Muscle layer of duodenum (tissue), 2 donors: Measurements from ENCODE around the gene METTL17.
"Not testable (repeated sequence)": the region's sequence is repeated elsewhere in the genome, so short reads cannot be mapped to it uniquely, and the experiment has no call there.

Experiments used
- H3K27ac ChIP-seq: one replicate; pipeline ENCODE4 v1.7.0; 2013; ENCODE audit warnings: mild to moderate bottlenecking, low read length
- H3K27me3 ChIP-seq: one replicate; pipeline ENCODE4 v1.7.0; 2013; ENCODE audit warnings: low read depth, mild to moderate bottlenecking, control low read depth, low read length
- H3K36me3 ChIP-seq, 2 donors: one replicate each; pipeline ENCODE4 v1.7.0; 2013; ENCODE audit warnings: low read length in 2 of 2, control low read depth in 1 of 2, mild to moderate bottlenecking in 1 of 2; ENCODE audit not compliant: insufficient read depth in 2 of 2, control insufficient read depth in 1 of 2
- H3K4me1 ChIP-seq, 2 donors: one replicate each; pipeline ENCODE4 v1.7.0; 2013; ENCODE audit warnings: low read length in 2 of 2, mild to moderate bottlenecking in 2 of 2, control low read depth in 1 of 2, moderate library complexity in 1 of 2; ENCODE audit not compliant: insufficient read depth in 2 of 2, control insufficient read depth in 1 of 2
- H3K4me3 ChIP-seq, 2 donors: one replicate each; pipeline ENCODE4 v1.7.0; 2013; ENCODE audit warnings: low read length in 2 of 2, low read depth in 1 of 2, mild to moderate bottlenecking in 1 of 2
- H3K9me3 ChIP-seq, 2 donors: one replicate each; pipeline ENCODE4 v1.7.0; 2013; ENCODE audit warnings: low read length in 2 of 2, control low read depth in 1 of 2, mild to moderate bottlenecking in 1 of 2; ENCODE audit not compliant: control insufficient read depth in 1 of 2
- donor health status: healthy.

The METTL17 gene

GRCh38 chr14:20997564-20997963, 7.8 kb downstream of the METTL17 start:
- Histone ChIP-seq H3K36me3 (peaks cover 37 to 46% of the 10 kb centered on the region in 2 donors), H3K27ac (no peak overlapping the region), H3K9me3 (no peaks in the 10 kb centered on the region)

GRCh38 chr14:20998139-20998538, 8.4 kb downstream of the METTL17 start:
- H3K27ac ChIP-seq, result no peak overlapping the region

More at GRCh38 chr14:20997564-20997963, 7.8 kb downstream of the METTL17 start:
- Histone ChIP-seq H3K4me3 (no peak overlapping the region), H3K4me1 (no peaks in the 10 kb centered on the region), H3K27me3 (no peaks in the 10 kb centered on the region)

GRCh38 chr14:20998674-20999366, 9.0 kb downstream of the METTL17 start, which contains the start of gene SLC39A2:
TSS of gene SLC39A2 (plus strand) at chr14:20999293. CDS start at chr14:20999447, 154 bp downstream.
- no peak within 1 kb of the TSS for H3K4me3 ChIP-seq
- no peak within 1 kb of the TSS for H3K27ac ChIP-seq
- no peaks in the 10 kb centered on the region for H3K27me3 ChIP-seq
- no peaks in the 10 kb centered on the region for H3K9me3 ChIP-seq
- H3K36me3 ChIP-seq, result peaks cover 29 to 33% of the 10 kb centered on the region in 2 donors
- H3K4me1 ChIP-seq, result no peaks in the 10 kb centered on the region

More at GRCh38 chr14:20998139-20998538, 8.4 kb downstream of the METTL17 start:
- H3K4me3 ChIP-seq, result no peak overlapping the region
- no peaks in the 10 kb centered on the region for H3K4me1 ChIP-seq
- H3K36me3 ChIP-seq, result peaks cover 31 to 40% of the 10 kb centered on the region in 2 donors
- H3K9me3 ChIP-seq, result no peaks in the 10 kb centered on the region
- no peaks in the 10 kb centered on the region for H3K27me3 ChIP-seq

- Histone ChIP-seq H3K4me3 (no peak overlapping the region), H3K9me3 (no peaks in the 10 kb centered on the region)
These were observed 9.8 kb downstream of the METTL17 start for GRCh38 chr14:20999591-20999990.

GRCh38 chr14:21001218-21001617, 11.4 kb downstream of the METTL17 start:
- no peaks in the 10 kb centered on the region for H3K4me1 ChIP-seq
- H3K27ac ChIP-seq, result no peak overlapping the region
- no peak overlapping the region for H3K4me3 ChIP-seq
- H3K27me3 ChIP-seq, result no peaks in the 10 kb centered on the region
- H3K9me3 ChIP-seq, result no peaks in the 10 kb centered on the region
- H3K36me3 ChIP-seq, result peaks cover 5 to 9% of the 10 kb centered on the region in 2 donors

More at GRCh38 chr14:20999591-20999990, 9.8 kb downstream of the METTL17 start:
- Histone ChIP-seq H3K4me1 (no peaks in the 10 kb centered on the region), H3K36me3 (peaks cover 21 to 25% of the 10 kb centered on the region in 2 donors), H3K27me3 (no peaks in the 10 kb centered on the region), H3K27ac (no peak overlapping the region)

- no peak overlapping the region for H3K27ac ChIP-seq
- no peaks in the 10 kb centered on the region for H3K27me3 ChIP-seq
- no peaks in the 10 kb centered on the region for H3K36me3 ChIP-seq
- H3K4me3 ChIP-seq, result no peak overlapping the region
- no peaks in the 10 kb centered on the region for H3K9me3 ChIP-seq
- H3K4me1 ChIP-seq, result no peaks in the 10 kb centered on the region
These were observed 14.1 kb downstream of the METTL17 start for GRCh38 chr14:21003788-21004346.

GRCh38 chr14:21009721-21010120, 19.9 kb downstream of the METTL17 start:
- not testable (repeated sequence) for H3K27ac ChIP-seq, H3K4me3 ChIP-seq, H3K27me3 ChIP-seq, H3K9me3 ChIP-seq, H3K4me1 ChIP-seq, H3K36me3 ChIP-seq

- no peaks in the 10 kb centered on the region for H3K36me3 ChIP-seq
These were observed 21.4 kb downstream of the METTL17 start for GRCh38 chr14:21011136-21011535.

GRCh38 chr14:21014761-21015190, 25.0 kb downstream of the METTL17 start:
- Histone ChIP-seq H3K36me3 (peaks cover 24 to 29% of the 10 kb centered on the region in 2 donors), H3K4me3 (no peak overlapping the region), H3K4me1 (peaks cover 0 to 13% of the 10 kb centered on the region in 2 donors), H3K9me3 (no peaks in the 10 kb centered on the region), H3K27ac (no peak overlapping the region), H3K27me3 (no peaks in the 10 kb centered on the region)

More at GRCh38 chr14:21011136-21011535, 21.4 kb downstream of the METTL17 start:
- Histone ChIP-seq H3K9me3 (no peaks in the 10 kb centered on the region), H3K4me1 (peaks cover 0 to 8% of the 10 kb centered on the region in 2 donors), H3K27me3 (no peaks in the 10 kb centered on the region), H3K4me3 (no peak overlapping the region), H3K27ac (no peak overlapping the region)

GRCh38 chr14:21015312-21015711, 25.5 kb downstream of the METTL17 start:
- peaks cover 27 to 32% of the 10 kb centered on the region in 2 donors for H3K36me3 ChIP-seq
- no peaks in the 10 kb centered on the region for H3K27me3 ChIP-seq
- H3K4me3 ChIP-seq, result no peak overlapping the region
- no peak overlapping the region for H3K27ac ChIP-seq
- H3K4me1 ChIP-seq, result peaks cover 0 to 13% of the 10 kb centered on the region in 2 donors
- no peaks in the 10 kb centered on the region for H3K9me3 ChIP-seq

- Histone ChIP-seq H3K36me3 (peaks cover 33 to 38% of the 10 kb centered on the region in 2 donors), H3K27ac (no peak overlapping the region), H3K27me3 (no peaks in the 10 kb centered on the region), H3K9me3 (no peaks in the 10 kb centered on the region), H3K4me1 (peaks cover 0 to 13% of the 10 kb centered on the region in 2 donors), H3K4me3 (no peak overlapping the region)
These were observed 26.8 kb downstream of the METTL17 start for GRCh38 chr14:21016413-21017190.
